GM12892 (cell line): ENCODE data around the gene DCST1.
A peak's percentile ranks its signal among the peaks of the same experiment; 100 is the strongest.

Source experiments
- DNase-seq: peaks from one replicate; pipeline ENCODE4 v3.0.0; 2011; ENCODE audit not compliant: insufficient read length
- FAIRE-seq: peaks from 2 replicates; lab custom pipeline; 2011; peaks lifted over from hg19 to GRCh38; lab: Jason Lieb, UNC
- POLR2A ChIP-seq: IDR thresholded peaks from 2 replicates; pipeline ENCODE4 v1.6.1; 2011; ENCODE audit warnings: low read depth, low read length, control low read depth
- POLR2AphosphoS5 ChIP-seq: IDR thresholded peaks from 2 replicates; pipeline ENCODE4 v1.6.1; 2011; ENCODE audit warnings: low read depth, low read length, control low read depth
- TAF1 ChIP-seq: IDR thresholded peaks from 2 replicates; pipeline ENCODE4 v1.6.1; 2011; ENCODE audit warnings: low read depth, mild to moderate bottlenecking, control low read depth, low read length, borderline replicate concordance

Gene DCST1

GRCh38 chr1:155043793-155044192, 10.2 kb downstream of the DCST1 start:
- TF ChIP-seq POLR2AphosphoS5 (no peak), POLR2A (no peak), TAF1 (no peak)
- no peak for DNase-seq
- no peak for FAIRE-seq

GRCh38 chr1:155044365-155044764, 10.7 kb downstream of the DCST1 start:
- FAIRE-seq, result no peak
- DNase-seq, result no peak
- TF ChIP-seq POLR2A, result no peak
- TF ChIP-seq TAF1, result no peak
- no peak for TF ChIP-seq POLR2AphosphoS5

- TF ChIP-seq TAF1 (no peak), POLR2AphosphoS5 (no peak), POLR2A (no peak)
Measured at GRCh38 chr1:155044812-155045657, 11.4 kb downstream of the DCST1 start.

GRCh38 chr1:155048449-155049334, 15.1 kb downstream of the DCST1 start:
- DNase-seq (no peak), FAIRE-seq (no peak)
- TF ChIP-seq TAF1 (no peak), POLR2AphosphoS5 (no peak), POLR2A (no peak)

More at GRCh38 chr1:155044812-155045657, 11.4 kb downstream of the DCST1 start:
- DNase-seq (peak; percentile 56), FAIRE-seq (peak; percentile 57)

GRCh38 chr1:155049651-155050559, 16.3 kb downstream of the DCST1 start:
- DNase-seq (no peak), FAIRE-seq (no peak)
- no peak for TF ChIP-seq POLR2AphosphoS5
- TF ChIP-seq POLR2A, result no peak
- no peak for TF ChIP-seq TAF1

GRCh38 chr1:155050560-155051341, 17.1 kb downstream of the DCST1 start, which contains the start of gene ADAM15:
ADAM15 (plus strand) TSS chr1:155051316; CDS start chr1:155051387, 71 bp downstream.
- DNase-seq, result peak; percentile 98
- FAIRE-seq, result peak; percentile 76
- peak; percentile 19; the same call in 1 of the 2 replicates for TF ChIP-seq POLR2A
- TF ChIP-seq TAF1, result no peak

GRCh38 chr1:155051342-155051776, 17.7 kb downstream of the DCST1 start:
- DNase-seq (no peak), FAIRE-seq (no peak)
- TF ChIP-seq POLR2A (no peak), POLR2AphosphoS5 (no peak), TAF1 (no peak)

GRCh38 chr1:155051777-155052398, 18.3 kb downstream of the DCST1 start:
- no peak for FAIRE-seq
- no peak for TF ChIP-seq TAF1
- TF ChIP-seq POLR2AphosphoS5, result no peak
- TF ChIP-seq POLR2A, result no peak
- DNase-seq, result peak; percentile 53
